LNCAP (cell line): Measurements from ENCODE around the gene LEMD2.

ENCODE experiments used
- TF ChIP-seq, protein P1 (sequence below): fragments of 450-650 bp; IDR thresholded peaks from 2 replicates; pipeline ENCODE4 v1.5.1; 2017; ENCODE audit warnings: mild to moderate bottlenecking

LEMD2 gene

DNA sequence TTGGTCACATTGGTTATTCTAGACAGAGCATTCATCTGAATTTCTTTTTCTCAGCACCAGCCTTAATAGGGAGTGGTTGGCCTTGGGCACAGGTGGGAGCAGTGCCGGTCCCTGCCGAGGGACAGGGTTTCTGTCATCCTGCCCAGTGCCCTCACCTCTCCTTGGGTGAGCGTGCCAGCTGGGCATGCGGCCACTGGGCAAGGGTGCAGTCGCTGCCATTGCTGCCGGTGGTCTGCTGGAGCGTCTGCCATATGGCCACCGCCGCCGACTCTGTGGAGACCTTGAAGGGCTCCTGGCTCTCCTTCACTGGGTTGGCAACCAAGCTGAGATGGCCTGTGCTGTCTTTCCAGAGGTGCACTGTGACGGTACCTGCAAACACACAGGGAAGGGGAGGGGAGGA, 61.0 kb downstream of the LEMD2 start:
- TF ChIP-seq, protein P1, sequence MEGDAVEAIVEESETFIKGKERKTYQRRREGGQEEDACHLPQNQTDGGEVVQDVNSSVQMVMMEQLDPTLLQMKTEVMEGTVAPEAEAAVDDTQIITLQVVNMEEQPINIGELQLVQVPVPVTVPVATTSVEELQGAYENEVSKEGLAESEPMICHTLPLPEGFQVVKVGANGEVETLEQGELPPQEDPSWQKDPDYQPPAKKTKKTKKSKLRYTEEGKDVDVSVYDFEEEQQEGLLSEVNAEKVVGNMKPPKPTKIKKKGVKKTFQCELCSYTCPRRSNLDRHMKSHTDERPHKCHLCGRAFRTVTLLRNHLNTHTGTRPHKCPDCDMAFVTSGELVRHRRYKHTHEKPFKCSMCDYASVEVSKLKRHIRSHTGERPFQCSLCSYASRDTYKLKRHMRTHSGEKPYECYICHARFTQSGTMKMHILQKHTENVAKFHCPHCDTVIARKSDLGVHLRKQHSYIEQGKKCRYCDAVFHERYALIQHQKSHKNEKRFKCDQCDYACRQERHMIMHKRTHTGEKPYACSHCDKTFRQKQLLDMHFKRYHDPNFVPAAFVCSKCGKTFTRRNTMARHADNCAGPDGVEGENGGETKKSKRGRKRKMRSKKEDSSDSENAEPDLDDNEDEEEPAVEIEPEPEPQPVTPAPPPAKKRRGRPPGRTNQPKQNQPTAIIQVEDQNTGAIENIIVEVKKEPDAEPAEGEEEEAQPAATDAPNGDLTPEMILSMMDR = no peak

DNA sequence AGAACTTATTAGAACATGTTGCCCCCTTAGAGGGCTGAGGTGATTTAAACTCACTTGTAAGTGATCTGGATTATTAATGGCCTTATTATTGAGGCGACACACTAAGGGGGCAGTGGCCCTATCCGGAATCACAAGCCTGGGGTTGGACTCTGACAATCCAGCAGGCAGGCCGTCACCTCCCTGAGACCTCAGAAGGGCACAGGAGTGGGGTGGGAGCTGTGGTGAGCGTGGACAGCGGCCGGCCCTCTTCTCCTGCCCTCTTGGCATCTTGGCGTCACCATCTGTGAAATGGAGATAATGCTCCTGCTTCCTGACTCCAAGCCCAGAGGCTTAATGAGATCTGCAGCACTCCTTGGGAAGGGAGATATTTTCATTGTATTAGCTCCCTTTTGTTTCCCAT, 61.8 kb downstream of the LEMD2 start:
- TF ChIP-seq, protein P1 = no peak

DNA sequence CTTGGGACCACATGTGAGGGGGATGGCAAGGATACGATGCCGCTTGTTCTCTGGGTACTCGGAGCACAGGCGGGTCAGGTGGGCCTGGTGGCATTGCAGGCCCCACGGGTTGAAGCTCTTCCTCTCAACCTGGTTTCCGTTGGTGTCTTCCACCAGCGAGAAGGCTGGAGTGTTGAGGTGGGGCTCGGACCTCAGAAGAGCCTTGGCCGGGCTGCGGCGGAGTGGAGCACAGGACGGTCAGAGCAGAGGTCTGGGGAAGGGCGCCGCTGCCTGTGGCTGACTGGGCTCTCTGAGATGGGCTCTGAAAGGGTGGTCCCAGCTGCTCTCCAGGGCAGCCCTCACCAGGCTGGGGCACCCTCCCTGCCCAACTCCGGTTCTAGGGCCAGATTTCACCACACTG, 62.2 kb downstream of the LEMD2 start:
- TF ChIP-seq, protein P1 = no peak

DNA sequence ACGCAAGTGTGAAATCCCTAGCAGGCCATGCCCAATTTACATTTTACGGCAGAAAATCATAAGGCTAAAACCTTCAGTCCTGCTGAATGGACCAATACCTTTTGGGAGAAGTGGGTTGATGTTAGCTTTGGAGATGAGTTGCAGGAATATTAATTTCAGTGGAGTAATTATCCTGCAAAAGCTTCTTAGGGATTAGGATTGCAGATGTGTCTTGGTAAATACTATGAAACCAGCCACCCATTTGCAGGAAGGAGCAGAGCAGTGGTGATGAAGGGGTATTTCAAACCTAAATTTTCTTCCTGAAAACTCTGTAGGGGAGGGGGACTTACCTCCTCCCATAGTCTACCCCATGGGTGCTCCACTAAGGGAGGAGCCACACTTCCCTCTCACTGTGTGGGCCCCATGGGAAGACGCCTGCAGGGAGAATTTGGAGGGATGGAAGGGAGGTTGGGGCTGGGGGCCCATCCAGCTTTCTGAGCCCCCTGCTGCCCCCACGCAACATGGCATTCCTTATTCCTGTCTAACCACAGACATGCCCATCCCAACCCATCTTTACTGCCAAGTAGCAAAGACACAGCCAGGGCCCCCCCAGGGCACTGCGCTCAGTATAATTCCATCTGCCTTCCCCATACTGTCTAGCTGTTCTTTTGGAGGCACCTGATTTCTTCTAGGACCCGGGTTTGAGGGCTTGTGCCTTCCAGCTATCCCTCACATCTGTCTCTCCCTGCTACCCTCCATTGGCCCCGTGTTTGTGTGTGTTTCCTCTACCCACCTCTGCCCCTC, 62.8 kb downstream of the LEMD2 start:
- TF ChIP-seq, protein P1 = no peak

DNA sequence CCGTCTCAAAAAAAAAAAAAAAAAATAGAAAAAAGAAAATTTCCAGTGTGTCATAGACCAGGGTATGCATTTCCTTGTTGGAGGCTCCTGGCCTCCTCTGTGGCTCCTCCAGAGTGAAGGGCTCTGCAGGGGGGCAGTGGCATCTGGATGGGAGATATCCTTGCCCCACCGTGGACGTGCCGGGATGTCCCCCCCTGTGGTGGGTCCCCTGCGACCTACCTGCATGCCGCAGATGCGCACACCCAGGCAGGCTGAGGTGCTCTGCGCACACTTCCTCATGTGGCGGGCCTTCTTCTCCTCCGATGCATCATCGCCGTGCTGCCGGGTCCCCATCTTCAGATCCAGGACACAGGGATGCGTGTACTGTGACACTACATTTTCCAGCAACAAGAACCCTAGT, 63.7 kb downstream of the LEMD2 start:
- TF ChIP-seq, protein P1 = no peak

DNA sequence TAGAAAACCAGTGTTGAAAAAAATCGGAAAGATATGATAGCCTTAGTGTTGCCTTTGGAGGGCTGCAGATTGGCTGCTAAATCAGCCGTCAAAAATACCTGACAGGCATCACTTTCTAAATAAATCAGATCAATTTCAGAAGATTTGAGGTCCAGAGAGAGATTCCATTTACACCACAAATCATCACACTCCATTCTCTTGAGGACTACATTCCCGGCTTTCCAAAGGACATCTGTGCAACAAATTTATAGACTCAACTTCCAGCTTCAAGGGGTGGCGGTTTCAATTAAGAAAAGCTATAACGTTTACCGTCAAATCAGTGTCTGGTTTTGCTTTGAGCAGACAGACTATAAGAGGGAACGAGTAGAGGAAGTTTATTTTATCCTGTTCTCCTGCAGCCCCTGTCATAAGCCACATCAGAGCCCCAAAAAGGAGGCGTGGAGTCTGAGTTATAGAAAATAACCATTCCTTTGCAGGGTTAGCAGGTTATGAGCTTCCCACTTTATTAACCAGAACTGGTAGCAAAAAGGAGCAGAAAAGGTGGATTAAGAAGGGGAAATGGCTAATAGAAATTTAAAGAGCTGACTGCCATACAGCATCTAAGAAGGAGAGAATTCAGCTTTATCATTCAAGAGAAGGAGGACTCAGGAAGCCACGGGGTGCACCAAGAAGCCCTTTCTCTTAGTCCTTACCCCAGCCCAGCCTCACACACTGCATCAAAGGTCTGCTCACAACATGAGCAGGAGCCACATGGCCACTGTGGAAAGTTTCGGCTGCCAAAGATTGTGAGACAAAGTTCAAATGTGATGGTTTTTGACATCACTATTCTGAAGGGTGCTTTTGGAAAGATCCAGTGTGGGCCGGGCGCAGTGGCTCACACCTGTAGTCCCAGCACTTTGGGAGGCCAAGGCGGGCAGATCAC, 64.6 kb downstream of the LEMD2 start:
- TF ChIP-seq, protein P1 = no peak

DNA sequence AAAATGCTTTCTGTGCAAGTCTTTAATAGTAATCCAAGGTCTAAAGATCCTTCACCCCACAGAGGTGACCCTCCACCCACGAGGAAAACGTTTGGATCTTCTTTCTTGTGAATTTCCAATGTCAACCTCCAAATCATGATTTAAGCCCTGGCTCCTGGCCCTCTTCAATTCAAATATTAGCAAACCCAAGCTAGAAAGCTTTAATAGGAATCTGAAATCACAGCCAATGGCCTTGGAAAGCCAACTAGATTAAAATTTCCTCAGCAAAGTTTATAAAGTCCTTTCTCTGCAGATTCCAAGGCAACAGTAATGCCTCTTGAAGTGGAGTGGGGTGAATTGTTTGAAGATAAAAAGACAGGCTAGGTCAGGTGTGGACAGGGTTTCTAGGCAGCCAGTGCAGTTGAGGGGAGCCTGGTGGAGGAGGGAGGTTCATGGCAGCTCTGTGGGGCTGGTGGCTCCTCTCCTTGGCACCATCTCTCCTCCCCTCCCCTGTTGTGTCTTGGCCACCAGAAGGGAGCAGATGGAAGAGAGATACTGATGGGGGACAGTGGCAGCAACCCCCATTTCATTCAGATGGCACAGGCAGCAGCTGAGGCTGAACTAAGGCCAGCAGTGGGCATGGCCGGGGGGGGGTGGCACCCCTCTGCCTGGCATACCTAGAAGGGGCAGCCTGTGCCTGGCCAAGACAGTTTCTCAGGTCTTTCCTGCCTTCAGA, 65.4 kb downstream of the LEMD2 start:
- TF ChIP-seq, protein P1 = no peak
